H1 (cell line): ENCODE data around the gene NEUROD4. TPM values are rescaled to one million over a fixed set of nuclear protein-coding genes. Genes with fewer than 3 reads are reported as not detected.

Source experiments
- ASH2L ChIP-seq: fragments of 200-600, 300-600 bp; sonication (generic); IDR thresholded peaks from one replicate; pipeline ENCODE4 v1.7.1; 2017; ENCODE audit warnings: low read length
- BACH1 ChIP-seq: IDR thresholded peaks from 2 replicates; pipeline ENCODE4 v1.6.1; 2012; ENCODE audit warnings: low read length, improper control_type of control experiment
- BCL11A ChIP-seq, 2 experiments: IDR thresholded peaks; one replicate each; pipeline ENCODE4 v1.6.1; 2011; ENCODE audit warnings: low read depth in 2 of 2, low read length in 2 of 2, mild to moderate bottlenecking in 2 of 2
- BRCA1 ChIP-seq: IDR thresholded peaks from 2 replicates; pipeline ENCODE4 v1.6.1; 2012; ENCODE audit warnings: low read depth, low read length, improper control_type of control experiment
- CBX5 ChIP-seq: fragments of 300-800, 300-1000 bp; sonication (generic); IDR thresholded peaks from 2 replicates; pipeline ENCODE4 v1.7.1; 2016; ENCODE audit warnings: antibody characterized with exemption, low read length, low read depth
- CEBPB ChIP-seq: IDR thresholded peaks from 2 replicates; pipeline ENCODE4 v1.6.1; 2012; ENCODE audit warnings: low read depth, low read length
- CHD1 ChIP-seq: IDR thresholded peaks from 2 replicates; pipeline ENCODE4 v1.6.1; 2012; ENCODE audit warnings: low read depth, low read length, improper control_type of control experiment
- CHD2 ChIP-seq: IDR thresholded peaks from 2 replicates; pipeline ENCODE4 v1.6.1; 2012; ENCODE audit warnings: low read length, improper control_type of control experiment
- CTBP2 ChIP-seq: IDR thresholded peaks from 2 replicates; pipeline ENCODE4 v1.7.0; 2011; ENCODE audit warnings: borderline replicate concordance, mild to moderate bottlenecking, moderate library complexity, mixed read lengths, low read length; ENCODE audit not compliant: insufficient read depth, insufficient read length
- EP300 ChIP-seq, 2 experiments: IDR thresholded peaks; 1 replicate in 1 of 2; 2 replicates in 1 of 2; pipeline ENCODE4 v1.6.1; 2011 to 2012; ENCODE audit warnings: low read depth in 2 of 2, low read length in 2 of 2, mild to moderate bottlenecking in 2 of 2, borderline replicate concordance in 1 of 2, inconsistent platforms in 1 of 2, moderate library complexity in 1 of 2
- GABPA ChIP-seq: IDR thresholded peaks from 2 replicates; pipeline ENCODE4 v1.6.1; 2011; ENCODE audit warnings: mild to moderate bottlenecking, low read length, moderate library complexity, borderline replicate concordance; ENCODE audit not compliant: insufficient read depth
- HDAC6 ChIP-seq: IDR thresholded peaks from one replicate; pipeline ENCODE4 v1.7.1; 2012; ENCODE audit warnings: low read depth, mild to moderate bottlenecking, inconsistent platforms, low read length, moderate library complexity
- KDM4A ChIP-seq: IDR thresholded peaks from one replicate; pipeline ENCODE4 v1.7.1; 2012; ENCODE audit warnings: low read depth, mild to moderate bottlenecking, moderate library complexity, low read length, inconsistent platforms; ENCODE audit not compliant: severe bottlenecking
- MAFK ChIP-seq: IDR thresholded peaks from 2 replicates; pipeline ENCODE4 v1.6.1; 2012; ENCODE audit warnings: low read depth, mild to moderate bottlenecking, improper control_type of control experiment, low read length
- NANOG ChIP-seq: IDR thresholded peaks from 2 replicates; pipeline ENCODE4 v1.6.1; 2011; ENCODE audit warnings: low read length, low read depth, mild to moderate bottlenecking, inconsistent platforms; ENCODE audit not compliant: insufficient read depth, poor library complexity, severe bottlenecking
- NRF1 ChIP-seq: IDR thresholded peaks from 2 replicates; pipeline ENCODE4 v1.6.1; 2011; ENCODE audit warnings: mild to moderate bottlenecking, low read depth, low read length, improper control_type of control experiment
- PHF8 ChIP-seq: fragments of 200-600 bp; sonication (generic); conservative IDR thresholded peaks from 2 replicates; pipeline ENCODE4 v1.7.1; 2012; ENCODE audit warnings: low read depth, mild to moderate bottlenecking, inconsistent platforms, low read length, moderate library complexity
- POLR2A ChIP-seq, 2 experiments: IDR thresholded peaks; 1 replicate in 1 of 2; 2 replicates in 1 of 2; pipeline ENCODE4 v1.6.1; 2011; ENCODE audit warnings: low read depth in 2 of 2, low read length in 2 of 2, mild to moderate bottlenecking in 2 of 2; ENCODE audit errors: control extremely low read depth in 1 of 2
- POU5F1 ChIP-seq: IDR thresholded peaks from 2 replicates; pipeline ENCODE4 v1.6.1; 2011; ENCODE audit warnings: low read depth, mild to moderate bottlenecking, low read length, moderate library complexity
- RFX5 ChIP-seq: IDR thresholded peaks from 2 replicates; pipeline ENCODE4 v1.6.1; 2011; ENCODE audit warnings: low read depth, low read length, improper control_type of control experiment, borderline replicate concordance
- SAP30 ChIP-seq: fragments of 300-600 bp; sonication (generic); IDR thresholded peaks from 2 replicates; pipeline ENCODE4 v1.7.1; 2012; ENCODE audit warnings: low read length, moderate library complexity, mild to moderate bottlenecking, inconsistent platforms; ENCODE audit not compliant: insufficient read depth, insufficient replicate concordance
- SIN3A ChIP-seq, 2 experiments: IDR thresholded peaks in 1 of 2; conservative IDR thresholded peaks in 1 of 2; 2 replicates each; pipeline ENCODE4 v1.6.1; 2011 to 2012; ENCODE audit warnings: low read length in 2 of 2, improper control_type of control experiment in 1 of 2, low read depth in 1 of 2, mild to moderate bottlenecking in 1 of 2
- SIRT6 ChIP-seq: IDR thresholded peaks from one replicate; pipeline ENCODE4 v1.7.1; 2012; ENCODE audit warnings: low read length, inconsistent platforms
- SRF ChIP-seq: IDR thresholded peaks from 2 replicates; pipeline ENCODE4 v1.6.1; 2011; ENCODE audit warnings: mild to moderate bottlenecking, low read depth, low read length, moderate library complexity
- TAF1 ChIP-seq: IDR thresholded peaks from 2 replicates; pipeline ENCODE4 v1.6.1; 2011; ENCODE audit warnings: mild to moderate bottlenecking, low read depth, low read length
- TAF7 ChIP-seq: optimal IDR thresholded peaks from 2 replicates; pipeline ENCODE3; 2011; ENCODE audit warnings: low read depth, mild to moderate bottlenecking, inconsistent platforms, low read length, moderate library complexity, borderline replicate concordance
- TEAD4 ChIP-seq: IDR thresholded peaks from 2 replicates; pipeline ENCODE4 v1.6.1; 2012; ENCODE audit warnings: low read depth, low read length, inconsistent platforms, mixed read lengths
- polyA plus RNA-seq, 7 experiments: library from polyadenylated mRNA; depleted of rRNA in 3 of 7; stranded (reverse) in 5 of 7; unstranded in 2 of 7; fragments of >200 nt in 5 of 7; fragments of 200-250 nt in 2 of 7; gene quantifications; 1 replicate in 5 of 7; 2 replicates in 1 of 7; 4 replicates in 1 of 7; pipeline versions ENCODE4 v1.2.1 to v1.2.3, GENCODE V29; 2011 to 2013; ENCODE audit warnings: missing spikeins in 2 of 7, mixed read lengths in 2 of 7
- total RNA-seq: library from RNA; stranded (reverse); fragmentation: NEBNext Ultra II Directional; extraction: Animal tissue kit (Norgen Biotek cat#: 25700); gene quantifications from 2 replicates; pipeline ENCODE4 v1.2.1, GENCODE V29; 2021

Gene NEUROD4
- total and polyA plus RNA-seq, 2 of the 8 experiments (the other 6 are each of a cell fraction or from before 2014, with no cell fraction given), result not detected

GRCh38 chr12:55019784-55020183 is at the start of gene NEUROD4 (continued):
- TF ChIP-seq NRF1, result no peak
- TF ChIP-seq CEBPB, result no peak
- TF ChIP-seq POU5F1, result no peak
- no peak for TF ChIP-seq ASH2L
- 0 out of 3 replicates have a peak, but pooled peaks of 1 of the 2 experiments have one; percentile 6 for TF ChIP-seq EP300 (IDR thresholded peaks at IDR 0.05; ENCODE audit: borderline replicate concordance in 1 of 2, low read depth in 2 of 2, low read length in 2 of 2)
- TF ChIP-seq SRF, result no peak
- peak; percentile 86 for TF ChIP-seq NANOG
- TF ChIP-seq TEAD4, result no peak
- no peak for TF ChIP-seq CHD1
- peak; percentile 100 for TF ChIP-seq SIN3A (conservative IDR thresholded peaks at IDR 0.05 in 1 of 2, IDR thresholded peaks at IDR 0.05 in 1 of 2; ENCODE audit: low read depth in 1 of 2, low read length in 2 of 2)
- 0 out of 3 replicates have a peak, but pooled peaks of 1 of the 2 experiments have one; percentile 24 for TF ChIP-seq POLR2A (IDR thresholded peaks at IDR 0.05; ENCODE audit: control extremely low read depth in 1 of 2, low read depth in 2 of 2, low read length in 2 of 2)
- peak; percentile 96 for TF ChIP-seq TAF7
- no peak for TF ChIP-seq CHD2
- no peak for TF ChIP-seq GABPA
- peak; percentile 100 for TF ChIP-seq SAP30
- no peak for TF ChIP-seq BRCA1
- TF ChIP-seq TAF1, result peak; percentile 59
- no peak for TF ChIP-seq BCL11A (IDR thresholded peaks at IDR 0.05; ENCODE audit: low read depth in 2 of 2, low read length in 2 of 2)
- no peak for TF ChIP-seq KDM4A
- no peak for TF ChIP-seq HDAC6
- TF ChIP-seq CBX5, result no peak
- no peak for TF ChIP-seq BACH1
- TF ChIP-seq SIRT6, result no peak
- TF ChIP-seq RFX5, result no peak
- TF ChIP-seq MAFK, result no peak
- TF ChIP-seq PHF8, result no peak
- no peak for TF ChIP-seq CTBP2
